ENCODE results near the gene ARPC2. TPM values are rescaled to one million over a fixed set of nuclear protein-coding genes. Genes with fewer than 3 reads are reported as not detected.
A peak's percentile ranks its signal among the peaks of the same experiment; 100 is the strongest.

ARPC2 gene
- total RNA-seq, 1 experiment from 2014 or later: 568 TPM

- Histone ChIP-seq H3K4me1 (ENCODE audit: low read length) (peaks cover 3% of the 10 kb centered on the region), H3K4me3 (ENCODE audit: low read length) (no peak overlapping the region), H4K20me1 (ENCODE audit: insufficient read depth, low read depth, low read length) (no peaks in the 10 kb centered on the region), H3K27ac (ENCODE audit: low read length) (no peak overlapping the region), H3K9ac (ENCODE audit: low read length) (no peak overlapping the region), H3K9me3 (ENCODE audit: low read length) (no peaks in the 10 kb centered on the region), H3K27me3 (ENCODE audit: low read length) (no peaks in the 10 kb centered on the region), H3K4me2 (ENCODE audit: low read depth, low read length, poor library complexity, severe bottlenecking) (no peak overlapping the region), H3K36me3 (ENCODE audit: insufficient read depth, low read length) (no peaks in the 10 kb centered on the region), H2AFZ (ENCODE audit: low read length) (no peak overlapping the region), H3K9me2 (replicated peaks; ENCODE audit: insufficient read depth, low read length) (no peaks in the 10 kb centered on the region), H3K79me2 (ENCODE audit: low read length) (no peaks in the 10 kb centered on the region)
- DNase-seq: no peak
These were observed 83.2 kb downstream of the ARPC2 start for GRCh38 chr2:218300141-218300540.

- Histone ChIP-seq H2AFZ (ENCODE audit: low read length) (no peak overlapping the region), H3K4me1 (ENCODE audit: low read length) (peaks cover 14% of the 10 kb centered on the region), H3K4me2 (ENCODE audit: low read depth, low read length, poor library complexity, severe bottlenecking) (no peak overlapping the region)
These were observed 84.3 kb downstream of the ARPC2 start for GRCh38 chr2:218301176-218301819.

More at GRCh38 chr2:218301176-218301819, 84.3 kb downstream of the ARPC2 start:
- Histone ChIP-seq H3K9ac (ENCODE audit: low read length) (no peak overlapping the region), H3K36me3 (ENCODE audit: insufficient read depth, low read length) (no peaks in the 10 kb centered on the region), H3K9me3 (ENCODE audit: low read length) (no peaks in the 10 kb centered on the region), H3K27me3 (ENCODE audit: low read length) (no peaks in the 10 kb centered on the region), H4K20me1 (ENCODE audit: insufficient read depth, low read depth, low read length) (no peaks in the 10 kb centered on the region), H3K79me2 (ENCODE audit: low read length) (no peaks in the 10 kb centered on the region), H3K4me3 (ENCODE audit: low read length) (no peak overlapping the region), H3K9me2 (replicated peaks; ENCODE audit: insufficient read depth, low read length) (no peaks in the 10 kb centered on the region), H3K27ac (ENCODE audit: low read length) (no peak overlapping the region)
- DNase-seq: peak; percentile 96

Other genes starting within 250 kb of the ARPC2 start
- 1.7 TPM in 1 of 2 replicates, not detected in the other for gene TNS1, start 214.2 kb upstream of the ARPC2 start, total RNA-seq (2014; rRNA removed; shearing (Covaris generic); ENCODE audit: low replicate concordance)
- gene RUFY4, start 147.9 kb upstream of the ARPC2 start, total RNA-seq (2014; rRNA removed; shearing (Covaris generic); ENCODE audit: low replicate concordance): 0.11 TPM in 1 of 2 replicates, not detected in the other
- not detected in 2 replicates for gene CXCR2, start 91.2 kb upstream of the ARPC2 start, total RNA-seq (2014; rRNA removed; shearing (Covaris generic); ENCODE audit: low replicate concordance)
- not detected in 2 replicates for gene CXCR1, start 50.2 kb upstream of the ARPC2 start, total RNA-seq (2014; rRNA removed; shearing (Covaris generic); ENCODE audit: low replicate concordance)
- gene GPBAR1, start 43.8 kb downstream of the ARPC2 start, total RNA-seq (2014; rRNA removed; shearing (Covaris generic); ENCODE audit: low replicate concordance): 0.29 and 0.82 TPM in 2 replicates
- gene AAMP, start 52.9 kb downstream of the ARPC2 start, total RNA-seq (2014; rRNA removed; shearing (Covaris generic); ENCODE audit: low replicate concordance): 77.6 and 204 TPM in 2 replicates
- 26.5 and 60.1 TPM in 2 replicates for gene PNKD, start 53.3 kb downstream of the ARPC2 start, total RNA-seq (2014; rRNA removed; shearing (Covaris generic); ENCODE audit: low replicate concordance)
- 17.0 and 23.3 TPM in 2 replicates for gene TMBIM1, start 75.3 kb downstream of the ARPC2 start, total RNA-seq (2014; rRNA removed; shearing (Covaris generic); ENCODE audit: low replicate concordance)
- gene CATIP, start 139.7 kb downstream of the ARPC2 start, total RNA-seq (2014; rRNA removed; shearing (Covaris generic); ENCODE audit: low replicate concordance): not detected in 2 replicates
- 1.9 TPM in 1 of 2 replicates, not detected in the other for gene SLC11A1, start 165.1 kb downstream of the ARPC2 start, total RNA-seq (2014; rRNA removed; shearing (Covaris generic); ENCODE audit: low replicate concordance)
- gene CTDSP1, start 182.7 kb downstream of the ARPC2 start, total RNA-seq (2014; rRNA removed; shearing (Covaris generic); ENCODE audit: low replicate concordance): 46.3 and 72.6 TPM in 2 replicates
- gene VIL1, start 201.9 kb downstream of the ARPC2 start, total RNA-seq (2014; rRNA removed; shearing (Covaris generic); ENCODE audit: low replicate concordance): not detected in 2 replicates

Measured in Karpas-422 (cell line).